Measurements from ENCODE around the gene SERPINB12.
A peak's percentile ranks its signal among the peaks of the same experiment; 100 is the strongest.

SERPINB12 gene

GRCh38 chr18:63604791-63605567 is 62.8 kb downstream of the SERPINB12 start:
- peak; percentile 98 for DNase-seq

- no peak for DNase-seq
Measured at GRCh38 chr18:63606526-63606925, 64.4 kb downstream of the SERPINB12 start.

GRCh38 chr18:63613420-63613819 is 71.3 kb downstream of the SERPINB12 start:
- no peak for DNase-seq

- peak; percentile 54 for DNase-seq
Measured at GRCh38 chr18:63617049-63617914, 75.1 kb downstream of the SERPINB12 start.

- DNase-seq: no peak
Measured at GRCh38 chr18:63617915-63618234, 75.7 kb downstream of the SERPINB12 start.

Measured in DMS53 (cell line).